ENCODE results near the gene CRYGN. TPM values are rescaled to one million over a fixed set of nuclear protein-coding genes. Genes with fewer than 3 reads are reported as not detected.

Gene CRYGN
- polyA plus RNA-seq, 3 donors: not detected

- Mint-ChIP-seq H3K4me1 (peaks cover 3% of the 10 kb centered on the region), H3K27ac (no peak overlapping the region), H3K4me3 (no peak overlapping the region), H3K9me3 (peaks cover 0 to 2% (median 0%) of the 10 kb centered on the region in 7 donors), H3K27me3 (ENCODE audit: low read depth in 3 of 3) (peaks cover 2 to 19% (median 17%) of the 10 kb centered on the region in 3 donors), H3K36me3 (no peaks in the 10 kb centered on the region)
- H3K9me3 ChIP-seq (replicated peaks in 1 of 2; ENCODE audit: control insufficient read depth in 1 of 2, insufficient read depth in 1 of 2, low read length in 2 of 2): no peaks in the 10 kb centered on the region
- no peaks in the 10 kb centered on the region for H4K20me1 ChIP-seq (ENCODE audit: insufficient read depth, low read length)
- no peak overlapping the region for H3K9ac ChIP-seq (ENCODE audit: insufficient read depth, low read length, poor library complexity, severe bottlenecking)
- no peak overlapping the region for H2AFZ ChIP-seq (ENCODE audit: insufficient read depth, low read depth, low read length, poor library complexity, severe bottlenecking)
- H3K36me3 ChIP-seq (replicated peaks in 1 of 2; ENCODE audit: control insufficient read depth in 1 of 2, insufficient read depth in 2 of 2, low read length in 2 of 2): no peaks in the 10 kb centered on the region
- TF ChIP-seq CTCF (IDR thresholded peaks at IDR 0.05): no peak
- no peaks in the 10 kb centered on the region for H3K79me2 ChIP-seq (ENCODE audit: insufficient read depth, low read length)
- peaks cover 0 to 4% of the 10 kb centered on the region in 2 donors for H3K4me1 ChIP-seq (ENCODE audit: control insufficient read depth in 1 of 2, insufficient read depth in 2 of 2, low read length in 2 of 2)
- intact Hi-C loops (cut with micrococcal nuclease): loop anchor here in 1 of 2 donors (5.0 kb wide), 1 partner anchor 70 kb away; no protein-coding TSS in a partner anchor
- no peak for DNase-seq
- H3K27me3 ChIP-seq (ENCODE audit: control insufficient read depth in 2 of 2, insufficient read depth in 2 of 2, low read length in 2 of 2): peaks cover 0 to 3% of the 10 kb centered on the region in 2 donors
- H3K4me2 ChIP-seq (replicated peaks; ENCODE audit: extremely low read depth, low read length, poor library complexity, severe bottlenecking): no peak overlapping the region
- no peak overlapping the region for H3K27ac ChIP-seq (ENCODE audit: low read depth in 1 of 2, low read length in 2 of 2)
- WGBS (ENCODE audit: insufficient coverage): 94% methylated on average over 16 of the region's 23 CpGs
- no peak overlapping the region for H3K4me3 ChIP-seq (replicated peaks in 1 of 3; ENCODE audit: low read depth in 2 of 3, low read length in 3 of 3)
Observed at GRCh38 chr7:151451626-151452571, 12.0 kb upstream of the CRYGN start.

DNA sequence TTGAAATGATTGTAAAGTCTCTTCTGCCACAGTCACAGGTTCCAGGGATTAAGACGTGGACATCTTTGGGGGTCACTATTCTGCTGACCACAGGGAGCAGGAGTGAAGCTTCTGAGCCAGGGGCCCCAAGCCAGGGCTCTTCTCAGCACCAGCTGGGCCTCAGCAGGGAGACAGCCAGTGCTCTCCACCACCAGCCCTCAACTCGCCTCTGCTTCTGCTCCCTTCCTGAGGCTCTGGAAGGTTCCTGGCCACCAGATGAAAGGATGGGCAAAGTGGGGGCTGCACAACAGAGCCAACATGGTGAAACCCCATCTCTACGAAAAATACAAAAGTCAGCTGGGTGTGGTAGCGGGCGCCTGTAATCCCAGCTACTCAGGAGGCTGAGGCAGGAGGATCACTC, 11.2 kb upstream of the CRYGN start:
- H3K27ac Mint-ChIP-seq: no peak overlapping the region
- no peak for TF ChIP-seq CTCF (IDR thresholded peaks at IDR 0.05)
- no peaks in the 10 kb centered on the region for H3K36me3 Mint-ChIP-seq
- no peak overlapping the region for H3K4me3 Mint-ChIP-seq
- H3K27me3 ChIP-seq (ENCODE audit: control insufficient read depth in 2 of 2, insufficient read depth in 2 of 2, low read length in 2 of 2): peaks cover 0 to 7% of the 10 kb centered on the region in 2 donors
- no peaks in the 10 kb centered on the region for H4K20me1 ChIP-seq (ENCODE audit: insufficient read depth, low read length)
- intact Hi-C loops (cut with micrococcal nuclease): loop anchor here in 1 of 2 donors (5.0 kb wide), 1 partner anchor 69 kb away; no protein-coding TSS in a partner anchor
- no peak overlapping the region for H3K4me2 ChIP-seq (replicated peaks; ENCODE audit: extremely low read depth, low read length, poor library complexity, severe bottlenecking)
- no peaks in the 10 kb centered on the region for H3K9me3 ChIP-seq (replicated peaks in 1 of 2; ENCODE audit: control insufficient read depth in 1 of 2, insufficient read depth in 1 of 2, low read length in 2 of 2)
- 93% methylated on average over 4 of the region's 5 CpGs for WGBS (ENCODE audit: insufficient coverage)
- DNase-seq: no peak
- H2AFZ ChIP-seq (ENCODE audit: insufficient read depth, low read depth, low read length, poor library complexity, severe bottlenecking): no peak overlapping the region
- H3K36me3 ChIP-seq (replicated peaks in 1 of 2; ENCODE audit: control insufficient read depth in 1 of 2, insufficient read depth in 2 of 2, low read length in 2 of 2): no peaks in the 10 kb centered on the region
- H3K4me1 Mint-ChIP-seq: peaks cover 2% of the 10 kb centered on the region
- peaks cover 2 to 24% (median 20%) of the 10 kb centered on the region in 3 donors for H3K27me3 Mint-ChIP-seq (ENCODE audit: low read depth in 3 of 3)
- H3K9ac ChIP-seq (ENCODE audit: insufficient read depth, low read length, poor library complexity, severe bottlenecking): no peak overlapping the region
- no peaks in the 10 kb centered on the region for H3K79me2 ChIP-seq (ENCODE audit: insufficient read depth, low read length)
- H3K9me3 Mint-ChIP-seq: peaks cover 0 to 2% (median 0%) of the 10 kb centered on the region in 7 donors
- H3K4me1 ChIP-seq (ENCODE audit: control insufficient read depth in 1 of 2, insufficient read depth in 2 of 2, low read length in 2 of 2): peaks cover 0 to 4% of the 10 kb centered on the region in 2 donors
- H3K27ac ChIP-seq (ENCODE audit: low read depth in 1 of 2, low read length in 2 of 2): no peak overlapping the region
- H3K4me3 ChIP-seq (replicated peaks in 1 of 3; ENCODE audit: low read depth in 2 of 3, low read length in 3 of 3): no peak overlapping the region
